MCF 10A (cell line): Measurements from ENCODE around the gene XYLT2. TPM values are rescaled to one million over a fixed set of nuclear protein-coding genes. Genes with fewer than 3 reads are reported as not detected.

Experiments used
- BruUV-seq: library from RNA; stranded (reverse); fragments of 400-500 nt; replicated peaks from 2 replicates; lab custom pipeline; 2021; lab: Mats Ljungman, UMichigan
- CTCF ChIA-PET: fragments of 300-600 bp; sonication (Branson Sonifier 250); formaldehyde crosslinking; extraction: SDS; loops from one replicate; lab custom pipeline; 2021; ENCODE audit warnings: antibody characterized with exemption, inconsistent platforms; lab: Yijun Ruan, JAX
- POLR2A ChIA-PET: fragments of 300-600, 350-650 bp; sonication (Branson Sonifier 250); formaldehyde crosslinking; extraction: SDS; loops from one replicate; lab custom pipeline; 2020; ENCODE audit warnings: antibody characterized with exemption, inconsistent platforms; lab: Yijun Ruan, JAX
- DNase-seq: peaks from one replicate; pipeline ENCODE4 v3.0.0-alpha.2; 2018; ENCODE audit not compliant: unreplicated experiment
- H3K27ac Mint-ChIP-seq: one replicate; pipeline ENCODE4 v1.8.0; 2022; ENCODE audit warnings: mild to moderate bottlenecking, low read depth, mixed read lengths; ENCODE audit not compliant: unreplicated experiment
- H3K27me3 Mint-ChIP-seq: one replicate; pipeline ENCODE4 v1.8.0; 2022; ENCODE audit warnings: mixed read lengths; ENCODE audit not compliant: insufficient read depth, unreplicated experiment
- H3K36me3 Mint-ChIP-seq: one replicate; pipeline ENCODE4 v1.8.0; 2022; ENCODE audit warnings: mild to moderate bottlenecking, moderate library complexity, mixed read lengths; ENCODE audit not compliant: insufficient read depth, unreplicated experiment
- H3K4me1 Mint-ChIP-seq: one replicate; pipeline ENCODE4 v1.8.0; 2022; ENCODE audit warnings: mixed read lengths; ENCODE audit not compliant: insufficient read depth, unreplicated experiment
- H3K4me3 Mint-ChIP-seq: one replicate; pipeline ENCODE4 v1.8.0; 2022; ENCODE audit warnings: mild to moderate bottlenecking, moderate library complexity, mixed read lengths; ENCODE audit not compliant: unreplicated experiment
- H3K9me3 Mint-ChIP-seq: one replicate; pipeline ENCODE4 v1.8.0; 2022; ENCODE audit warnings: mixed read lengths; ENCODE audit not compliant: unreplicated experiment
- CTCF ChIP-seq: fragments of 200-600 bp; IDR thresholded peaks from one replicate; pipeline ENCODE4 v1.8.0; 2022; ENCODE audit warnings: antibody characterized with exemption, mild to moderate bottlenecking; ENCODE audit not compliant: unreplicated experiment
- intact Hi-C: fragments of 100-400 bp; cut with micrococcal nuclease; formaldehyde crosslinking; loops from 2 replicates; pipeline ENCODE4 v1.14.1; 2022
- total RNA-seq: library from RNA; stranded (reverse); gene quantifications from 2 replicates; pipeline ENCODE4 v1.2.3, GENCODE V29; 2022

The XYLT2 gene
- total RNA-seq, 1 experiment from 2014 or later = 9.6 TPM

- intact Hi-C loops = no loop called here
- H3K36me3 Mint-ChIP-seq = no peaks in the 10 kb centered on the region
- H3K4me3 Mint-ChIP-seq = no peak overlapping the region
- H3K4me1 Mint-ChIP-seq = peaks cover 6% of the 10 kb centered on the region
- no peak for TF ChIP-seq CTCF
- H3K27me3 Mint-ChIP-seq = no peaks in the 10 kb centered on the region
- no TSS peak for BruUV-seq
- POLR2A ChIA-PET = no interaction called here
- no peak for DNase-seq
- CTCF ChIA-PET = interaction anchor here (0.5 kb wide), 1 partner anchor 72 kb away, joined by 3 read pairs; no protein-coding TSS in a partner anchor
- H3K9me3 Mint-ChIP-seq = no peaks in the 10 kb centered on the region
- H3K27ac Mint-ChIP-seq = no peak overlapping the region
Measured at GRCh38 chr17:50325906-50326305, 20.0 kb upstream of the XYLT2 start.

- Mint-ChIP-seq H3K27ac (no peak overlapping the region), H3K9me3 (no peaks in the 10 kb centered on the region), H3K36me3 (no peaks in the 10 kb centered on the region), H3K27me3 (no peaks in the 10 kb centered on the region), H3K4me1 (peaks cover 9% of the 10 kb centered on the region), H3K4me3 (no peak overlapping the region)
- no TSS peak for BruUV-seq
- DNase-seq = no peak
- TF ChIP-seq CTCF = no peak
- ChIA-PET CTCF (no interaction called here), POLR2A (no interaction called here)
- intact Hi-C loops = no loop called here
Measured at GRCh38 chr17:50326831-50327364, 19.0 kb upstream of the XYLT2 start.

- Mint-ChIP-seq H3K36me3 (no peaks in the 10 kb centered on the region), H3K4me3 (no peak overlapping the region), H3K9me3 (no peaks in the 10 kb centered on the region), H3K27me3 (no peaks in the 10 kb centered on the region), H3K27ac (no peak overlapping the region), H3K4me1 (peaks cover 13% of the 10 kb centered on the region)
- CTCF ChIA-PET = interaction anchor here (0.7 kb wide), 1 partner anchor 151 kb away, joined by 3 read pairs; no protein-coding TSS in a partner anchor
- BruUV-seq = no TSS peak
- intact Hi-C loops = no loop called here
- POLR2A ChIA-PET = no interaction called here
- TF ChIP-seq CTCF = no peak
- DNase-seq = no peak
Measured at GRCh38 chr17:50328363-50329325, 17.3 kb upstream of the XYLT2 start.

GRCh38 chr17:50329716-50330115 lies 16.2 kb upstream of the XYLT2 start:
- Mint-ChIP-seq H3K9me3 (no peaks in the 10 kb centered on the region), H3K27me3 (no peaks in the 10 kb centered on the region), H3K36me3 (no peaks in the 10 kb centered on the region), H3K4me1 (peaks cover 13% of the 10 kb centered on the region), H3K27ac (no peak overlapping the region), H3K4me3 (no peak overlapping the region)
- intact Hi-C loops = no loop called here
- CTCF ChIA-PET = no interaction called here
- POLR2A ChIA-PET = no interaction called here
- no TSS peak for BruUV-seq
- DNase-seq = no peak
- TF ChIP-seq CTCF = no peak
